Muscle layer of duodenum (tissue), 2 donors: ENCODE measurements around the gene GREB1L.

Experiments used
- H3K27ac ChIP-seq: one replicate; pipeline ENCODE4 v1.7.0; 2013; ENCODE audit warnings: mild to moderate bottlenecking, low read length
- H3K27me3 ChIP-seq: one replicate; pipeline ENCODE4 v1.7.0; 2013; ENCODE audit warnings: low read depth, mild to moderate bottlenecking, control low read depth, low read length
- H3K36me3 ChIP-seq, 2 donors: one replicate each; pipeline ENCODE4 v1.7.0; 2013; ENCODE audit warnings: low read length in 2 of 2, control low read depth in 1 of 2, mild to moderate bottlenecking in 1 of 2; ENCODE audit not compliant: insufficient read depth in 2 of 2, control insufficient read depth in 1 of 2
- H3K4me1 ChIP-seq, 2 donors: one replicate each; pipeline ENCODE4 v1.7.0; 2013; ENCODE audit warnings: low read length in 2 of 2, mild to moderate bottlenecking in 2 of 2, control low read depth in 1 of 2, moderate library complexity in 1 of 2; ENCODE audit not compliant: insufficient read depth in 2 of 2, control insufficient read depth in 1 of 2
- H3K4me3 ChIP-seq, 2 donors: one replicate each; pipeline ENCODE4 v1.7.0; 2013; ENCODE audit warnings: low read length in 2 of 2, low read depth in 1 of 2, mild to moderate bottlenecking in 1 of 2
- H3K9me3 ChIP-seq, 2 donors: one replicate each; pipeline ENCODE4 v1.7.0; 2013; ENCODE audit warnings: low read length in 2 of 2, control low read depth in 1 of 2, mild to moderate bottlenecking in 1 of 2; ENCODE audit not compliant: control insufficient read depth in 1 of 2
- donor health status: healthy.

GREB1L gene

GRCh38 chr18:21336846-21337245, 94.8 kb downstream of the GREB1L start:
- no peak overlapping the region for H3K4me3 ChIP-seq
- H3K9me3 ChIP-seq = no peaks in the 10 kb centered on the region
- H3K27ac ChIP-seq = no peak overlapping the region
- no peaks in the 10 kb centered on the region for H3K27me3 ChIP-seq
- no peaks in the 10 kb centered on the region for H3K36me3 ChIP-seq
- no peaks in the 10 kb centered on the region for H3K4me1 ChIP-seq

GRCh38 chr18:21341141-21341540, 99.1 kb downstream of the GREB1L start:
- Histone ChIP-seq H3K4me3 (no peak overlapping the region), H3K36me3 (no peaks in the 10 kb centered on the region), H3K4me1 (no peaks in the 10 kb centered on the region)

GRCh38 chr18:21342372-21342771, 100.3 kb downstream of the GREB1L start:
- Histone ChIP-seq H3K27me3 (no peaks in the 10 kb centered on the region), H3K27ac (no peak overlapping the region), H3K4me1 (no peaks in the 10 kb centered on the region), H3K9me3 (no peaks in the 10 kb centered on the region), H3K4me3 (no peak overlapping the region), H3K36me3 (no peaks in the 10 kb centered on the region)

More at GRCh38 chr18:21341141-21341540, 99.1 kb downstream of the GREB1L start:
- no peaks in the 10 kb centered on the region for H3K9me3 ChIP-seq
- no peaks in the 10 kb centered on the region for H3K27me3 ChIP-seq
- H3K27ac ChIP-seq = no peak overlapping the region

DNA sequence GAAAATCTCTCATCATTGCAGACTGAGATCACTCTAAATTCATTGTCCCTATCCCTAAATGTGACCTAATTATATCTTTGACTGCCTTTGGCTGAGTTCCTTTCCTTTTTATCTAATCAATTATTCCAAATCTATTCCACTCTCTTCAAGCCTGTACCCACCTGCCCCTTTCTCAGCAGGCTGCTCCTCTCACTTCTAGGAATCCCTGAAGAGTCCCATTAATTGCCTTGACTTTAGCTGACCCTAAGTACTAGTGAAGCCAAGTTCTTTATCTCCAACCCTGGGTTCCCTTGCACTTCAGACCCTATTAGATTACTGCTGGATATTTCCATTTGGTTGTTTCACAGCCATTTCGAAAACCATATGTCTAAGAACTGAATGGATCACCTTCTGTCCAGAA, 102.8 kb downstream of the GREB1L start:
- Histone ChIP-seq H3K4me3 (no peak overlapping the region), H3K36me3 (no peaks in the 10 kb centered on the region), H3K27me3 (no peaks in the 10 kb centered on the region), H3K9me3 (no peaks in the 10 kb centered on the region), H3K4me1 (no peaks in the 10 kb centered on the region), H3K27ac (no peak overlapping the region)

DNA sequence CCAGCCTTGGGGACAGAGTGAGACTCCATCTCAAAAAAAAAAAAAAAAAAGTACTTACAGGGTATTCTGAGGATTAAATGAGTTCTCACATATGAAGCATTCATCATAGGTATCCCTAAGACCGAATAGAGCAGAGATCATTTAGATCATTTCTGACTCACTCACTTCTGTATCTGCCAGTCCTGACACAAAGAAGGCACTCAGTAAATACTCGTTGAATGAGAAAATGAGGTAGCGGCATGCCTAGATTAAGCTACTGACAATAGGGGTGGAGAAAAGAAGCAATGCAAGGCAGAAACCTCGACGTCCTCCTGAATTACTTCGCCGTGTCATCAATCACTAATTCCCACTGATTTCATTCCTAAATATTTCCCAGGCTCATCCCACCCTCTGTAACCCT, 103.8 kb downstream of the GREB1L start:
- H3K36me3 ChIP-seq = no peaks in the 10 kb centered on the region
- no peaks in the 10 kb centered on the region for H3K27me3 ChIP-seq
- no peaks in the 10 kb centered on the region for H3K9me3 ChIP-seq
- no peak overlapping the region for H3K27ac ChIP-seq
- H3K4me1 ChIP-seq = no peaks in the 10 kb centered on the region
- H3K4me3 ChIP-seq = no peak overlapping the region

DNA sequence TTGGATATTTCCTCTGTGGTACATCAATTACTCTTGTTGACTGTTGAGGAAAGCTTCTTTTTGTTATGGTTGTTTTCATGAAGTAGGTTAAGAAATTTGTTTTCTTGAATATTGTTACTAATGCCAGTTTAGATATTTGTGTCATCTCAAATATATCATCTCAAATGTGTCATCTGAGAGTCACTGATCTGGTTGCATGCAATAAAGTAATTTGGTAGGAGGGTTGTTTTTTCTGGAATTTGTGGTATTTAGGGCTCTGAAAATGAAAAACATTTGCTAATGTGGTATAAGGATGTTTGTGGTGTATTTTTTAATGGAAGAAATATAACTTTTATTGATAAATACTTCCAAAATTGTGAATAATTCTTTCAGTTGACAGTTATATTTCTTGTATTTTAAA, 117.7 kb downstream of the GREB1L start:
- H3K9me3 ChIP-seq = no peaks in the 10 kb centered on the region

GRCh38 chr18:21361307-21361880, 119.4 kb downstream of the GREB1L start:
- Histone ChIP-seq H3K4me3 (no peak overlapping the region), H3K27ac (no peak overlapping the region), H3K4me1 (no peaks in the 10 kb centered on the region), H3K9me3 (no peaks in the 10 kb centered on the region), H3K36me3 (no peaks in the 10 kb centered on the region), H3K27me3 (no peaks in the 10 kb centered on the region)

More for the DNA sequence above, 117.7 kb downstream of the GREB1L start:
- no peaks in the 10 kb centered on the region for H3K36me3 ChIP-seq
- H3K27me3 ChIP-seq = no peaks in the 10 kb centered on the region
- H3K4me1 ChIP-seq = no peaks in the 10 kb centered on the region
- H3K4me3 ChIP-seq = no peak overlapping the region
- H3K27ac ChIP-seq = no peak overlapping the region

- H3K4me3 ChIP-seq = no peak overlapping the region
- no peaks in the 10 kb centered on the region for H3K36me3 ChIP-seq
- no peaks in the 10 kb centered on the region for H3K4me1 ChIP-seq
- no peak overlapping the region for H3K27ac ChIP-seq
- no peaks in the 10 kb centered on the region for H3K27me3 ChIP-seq
- no peaks in the 10 kb centered on the region for H3K9me3 ChIP-seq
These were observed 120.8 kb downstream of the GREB1L start for GRCh38 chr18:21362831-21363230.

- Histone ChIP-seq H3K9me3 (no peaks in the 10 kb centered on the region), H3K27me3 (no peaks in the 10 kb centered on the region), H3K4me3 (no peak overlapping the region), H3K36me3 (no peaks in the 10 kb centered on the region), H3K27ac (no peak overlapping the region), H3K4me1 (no peaks in the 10 kb centered on the region)
These were observed 121.3 kb downstream of the GREB1L start for GRCh38 chr18:21363348-21363747.

DNA sequence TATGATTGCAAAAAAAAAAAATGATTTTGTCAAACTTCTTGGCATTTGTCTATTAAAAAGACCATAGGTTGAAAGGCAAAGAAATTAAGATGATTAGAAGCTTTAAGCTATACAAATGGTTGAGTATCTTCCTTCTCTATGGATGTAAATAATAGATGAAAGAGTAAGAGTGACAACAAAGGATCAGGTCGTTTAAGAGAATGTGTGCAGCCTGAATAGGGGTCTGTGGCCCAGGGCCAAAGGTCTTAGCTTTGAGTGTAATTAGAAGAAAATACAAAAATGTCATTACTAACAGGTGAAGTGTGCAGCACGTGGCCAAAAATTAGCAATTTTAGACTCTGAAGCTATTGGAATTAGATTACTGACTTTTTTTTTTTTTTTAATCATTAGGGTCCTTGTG, 122.4 kb downstream of the GREB1L start:
- Histone ChIP-seq H3K27ac (no peak overlapping the region), H3K4me1 (no peaks in the 10 kb centered on the region), H3K4me3 (no peak overlapping the region), H3K9me3 (no peaks in the 10 kb centered on the region), H3K27me3 (no peaks in the 10 kb centered on the region), H3K36me3 (no peaks in the 10 kb centered on the region)

GRCh38 chr18:21366896-21367295, 124.9 kb downstream of the GREB1L start:
- Histone ChIP-seq H3K36me3 (no peaks in the 10 kb centered on the region), H3K4me1 (no peaks in the 10 kb centered on the region), H3K9me3 (no peaks in the 10 kb centered on the region), H3K27me3 (no peaks in the 10 kb centered on the region), H3K27ac (no peak overlapping the region), H3K4me3 (no peak overlapping the region)

DNA sequence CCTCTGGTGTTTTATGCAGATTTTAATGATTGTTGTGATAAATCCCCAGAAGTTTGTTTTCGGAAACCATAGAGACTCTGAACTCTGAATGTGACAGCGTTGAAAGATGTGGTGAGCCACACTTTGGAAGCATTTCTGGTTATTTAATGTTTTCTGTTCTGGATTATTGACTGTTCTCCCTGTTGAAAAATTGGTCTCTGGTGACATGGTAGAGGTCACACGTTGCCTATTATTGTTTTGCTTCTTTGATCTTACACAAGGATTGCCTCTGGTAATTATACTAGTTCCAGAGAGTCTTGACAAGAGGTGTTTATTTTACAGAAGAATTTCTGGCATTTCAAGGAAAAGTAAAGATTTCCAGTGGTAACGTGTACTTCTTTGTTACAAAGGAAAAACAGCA, 127.1 kb downstream of the GREB1L start:
- Histone ChIP-seq H3K36me3 (no peaks in the 10 kb centered on the region), H3K27ac (no peak overlapping the region), H3K4me1 (no peaks in the 10 kb centered on the region), H3K9me3 (no peaks in the 10 kb centered on the region), H3K27me3 (no peaks in the 10 kb centered on the region), H3K4me3 (no peak overlapping the region)
